HG03060 (cell line): ENCODE data around the gene CTBP2.
"Not testable (repeated sequence)": the region's sequence is repeated elsewhere in the genome, so short reads cannot be mapped to it uniquely, and the experiment has no call there.

Source experiments
- ATAC-seq: cut with Tn5 transposase; IDR thresholded peaks from one replicate; pipeline ENCODE4 v1.9.1; 2021; ENCODE audit warnings: low read depth, moderate number of reproducible peaks; ENCODE audit not compliant: unreplicated experiment

The CTBP2 gene

DNA sequence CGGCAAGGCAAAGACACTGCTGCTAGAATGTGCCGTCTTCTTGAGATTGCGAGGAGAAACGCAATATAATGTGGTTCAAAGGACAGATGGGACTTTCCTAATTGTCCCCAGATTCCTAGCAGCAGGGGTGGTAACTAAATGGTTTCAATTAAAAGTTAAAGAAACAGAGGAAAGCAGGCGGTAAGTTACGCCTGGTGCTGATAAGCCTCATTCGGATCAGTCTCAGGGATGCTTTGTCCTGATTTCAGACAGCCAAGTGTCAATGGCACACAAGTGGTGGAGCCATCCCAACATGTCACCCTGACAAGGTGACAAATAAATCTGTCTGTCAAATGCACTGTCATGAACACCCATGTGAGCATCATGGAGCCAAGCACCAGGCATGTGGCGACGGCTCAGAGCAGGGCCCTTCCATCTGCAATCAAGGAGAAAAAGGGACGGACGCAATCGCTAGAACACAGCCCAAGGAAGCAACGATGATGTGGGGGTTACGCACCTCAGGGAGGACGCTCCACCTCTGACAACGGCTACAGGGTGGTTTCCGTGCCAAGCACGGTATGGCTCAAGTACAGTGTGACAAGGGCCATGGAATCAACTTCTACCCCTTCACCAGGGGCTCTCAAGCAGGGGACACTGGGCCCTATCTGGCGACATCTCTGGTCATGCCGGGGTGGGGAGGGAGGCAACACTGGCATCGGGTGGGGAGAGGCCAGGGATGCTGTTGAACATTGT lies 66.2 kb downstream of the CTBP2 start:
- no peak for ATAC-seq

DNA sequence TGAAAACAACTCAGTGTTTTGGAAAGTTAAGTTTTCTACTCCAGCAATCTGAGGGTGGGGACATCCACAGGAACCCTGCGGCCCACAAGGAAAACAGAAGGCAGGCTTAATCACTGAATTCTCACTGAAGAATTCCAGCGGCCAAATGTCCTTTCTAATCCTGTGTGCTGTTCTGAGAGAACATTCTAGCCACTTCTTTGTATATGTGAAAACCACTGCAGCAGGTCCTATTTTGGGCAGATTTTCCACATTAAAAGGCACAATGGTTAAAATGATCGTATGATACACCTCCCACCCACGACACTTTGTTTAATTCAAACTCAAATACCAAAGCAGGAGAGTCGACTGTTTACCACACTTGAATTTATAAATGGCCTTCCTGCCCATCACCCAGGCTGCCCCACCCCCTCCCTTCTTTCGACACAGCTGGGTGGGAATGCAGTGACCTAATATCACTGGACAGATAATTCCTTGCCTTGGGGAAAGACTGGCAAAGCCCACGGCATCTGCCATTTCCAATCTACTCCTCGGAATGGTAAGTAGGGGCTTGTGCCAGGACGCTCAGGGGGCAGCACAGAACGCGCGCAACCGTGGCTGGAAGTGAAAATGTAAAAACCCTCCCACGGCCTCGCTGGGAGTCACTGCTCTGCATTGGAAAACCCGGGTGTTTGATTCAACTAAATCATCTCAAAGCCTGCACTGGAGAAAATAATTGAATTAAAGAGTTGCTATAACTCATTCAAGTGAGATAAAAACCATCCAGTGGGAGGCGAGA lies 67.0 kb downstream of the CTBP2 start:
- ATAC-seq = no peak

DNA sequence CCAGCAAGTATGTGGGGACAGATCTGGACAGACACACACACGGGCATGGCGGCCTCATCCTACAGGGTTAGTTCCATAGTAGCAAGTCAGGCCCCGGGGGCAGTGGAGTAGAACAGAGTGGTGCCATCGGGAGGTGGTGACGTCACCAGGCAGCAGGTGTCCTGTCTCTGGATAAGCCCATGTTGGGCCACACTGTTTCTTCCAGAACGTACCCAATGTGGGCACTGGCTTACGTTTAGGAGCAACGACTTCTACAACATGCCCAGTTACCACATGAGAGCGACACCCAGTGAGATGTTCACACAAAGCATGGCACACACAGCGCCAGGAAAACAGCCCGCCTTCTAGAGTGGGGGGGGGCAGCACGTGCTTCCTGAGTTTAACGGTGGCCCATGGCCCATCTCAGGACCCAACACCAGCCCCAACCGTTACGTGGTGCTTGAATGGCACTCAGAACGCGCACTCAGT lies 67.8 kb downstream of the CTBP2 start:
- no peak for ATAC-seq

DNA sequence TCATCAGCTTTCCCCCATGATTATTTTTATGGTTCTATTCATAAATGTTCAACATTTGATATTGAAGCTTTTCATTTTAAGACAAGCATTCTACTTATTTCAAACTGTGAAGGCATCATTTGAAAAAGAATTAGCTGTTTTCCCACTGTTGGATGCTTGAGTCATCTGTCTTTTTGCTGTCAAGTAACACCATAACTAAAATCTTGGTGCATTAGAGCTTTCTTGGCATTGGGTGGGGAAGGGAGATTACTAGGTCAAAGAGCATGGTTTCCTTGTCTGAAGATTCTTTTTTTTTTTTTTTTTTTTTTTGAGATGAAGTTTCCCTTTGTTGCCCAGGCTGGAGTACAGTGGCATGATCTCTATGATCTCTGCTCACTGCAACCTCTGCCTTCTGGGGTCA lies 68.5 kb downstream of the CTBP2 start:
- no peak for ATAC-seq

DNA sequence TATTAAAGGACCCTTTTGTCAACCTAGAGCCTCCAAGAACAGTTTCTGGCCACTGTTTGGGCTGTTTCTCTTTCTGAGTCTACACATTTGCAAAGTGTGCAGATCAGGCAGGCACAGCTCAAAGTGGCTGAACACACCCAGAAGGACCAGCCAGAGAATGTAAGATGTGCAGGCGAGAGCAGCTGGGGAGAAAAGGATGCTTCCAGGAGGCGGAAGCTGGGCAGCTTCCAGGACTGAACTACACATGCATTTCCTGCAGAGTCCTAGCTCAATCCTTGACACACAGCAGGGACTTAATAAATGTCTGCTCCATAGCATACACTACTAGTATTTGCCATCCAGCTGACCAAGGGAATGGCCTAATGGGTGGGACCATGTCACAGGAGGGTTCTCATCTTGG lies 70.9 kb downstream of the CTBP2 start:
- no peak for ATAC-seq

DNA sequence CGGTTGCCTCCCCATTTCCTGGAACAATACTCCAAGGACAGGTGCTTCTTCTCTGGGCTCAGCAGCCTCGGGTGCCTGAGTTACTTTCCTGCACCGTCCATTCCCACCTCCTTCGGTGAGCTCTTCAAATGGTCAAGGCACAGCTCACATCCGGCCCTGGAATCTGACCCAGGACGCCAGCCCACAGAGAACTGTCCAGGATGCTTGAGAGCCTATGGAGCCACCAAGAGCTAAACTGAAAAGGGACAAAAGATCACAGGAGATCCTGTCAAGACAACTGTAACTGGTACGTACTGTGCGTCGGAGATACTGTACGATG lies 72.5 kb downstream of the CTBP2 start:
- no peak for ATAC-seq

DNA sequence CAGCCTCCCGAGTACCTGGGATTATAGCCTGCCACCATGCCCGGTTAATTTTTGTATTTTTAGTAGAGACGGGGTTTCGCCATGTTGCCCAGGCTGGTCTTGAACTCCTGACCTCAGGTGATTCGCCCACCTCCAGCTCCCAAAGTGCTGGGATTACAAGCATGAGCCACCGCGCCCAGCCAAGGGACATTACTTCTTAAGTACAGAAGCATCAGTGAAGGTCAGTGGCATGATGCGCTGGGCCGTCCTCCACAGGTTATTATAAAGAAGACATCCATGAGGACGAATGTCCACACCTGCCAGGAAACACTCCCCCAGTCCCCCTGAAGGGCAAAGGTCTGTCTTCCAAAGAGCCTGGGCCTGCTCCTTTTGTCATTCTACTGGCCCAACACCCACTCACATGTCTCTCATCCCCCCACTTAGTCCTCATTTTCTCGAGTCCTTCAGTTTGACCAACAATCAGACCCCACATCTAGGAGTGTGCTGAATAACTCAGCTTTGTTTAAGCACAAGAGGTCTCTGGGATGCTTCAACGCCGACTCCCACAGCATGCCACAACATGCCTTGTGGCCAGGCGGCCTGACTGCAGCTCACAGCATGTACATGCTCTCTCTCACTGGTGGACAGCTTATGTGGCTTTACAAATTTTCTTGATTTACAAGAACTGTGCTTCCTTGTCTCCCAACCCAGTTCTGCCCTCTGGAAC lies 73.0 kb downstream of the CTBP2 start:
- no peak for ATAC-seq

DNA sequence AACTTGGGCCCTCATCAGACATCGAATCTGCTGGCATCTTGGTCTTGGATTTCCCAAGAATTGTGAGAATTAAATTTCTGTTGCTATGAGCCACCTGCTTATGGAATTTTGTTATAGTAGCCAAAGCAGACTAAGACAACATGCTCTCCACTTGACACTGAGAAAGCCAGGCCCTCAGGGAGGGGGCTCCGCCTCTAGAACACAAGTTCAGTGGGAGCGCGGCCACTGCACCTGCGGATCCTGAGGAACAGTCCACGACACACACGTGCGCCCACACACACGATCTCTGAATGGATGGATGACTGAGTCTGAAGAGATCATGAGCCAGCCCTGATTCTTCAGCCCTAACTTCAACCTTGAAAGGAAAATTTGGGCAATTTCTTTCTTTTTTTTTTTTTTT lies 73.7 kb downstream of the CTBP2 start:
- no peak for ATAC-seq

DNA sequence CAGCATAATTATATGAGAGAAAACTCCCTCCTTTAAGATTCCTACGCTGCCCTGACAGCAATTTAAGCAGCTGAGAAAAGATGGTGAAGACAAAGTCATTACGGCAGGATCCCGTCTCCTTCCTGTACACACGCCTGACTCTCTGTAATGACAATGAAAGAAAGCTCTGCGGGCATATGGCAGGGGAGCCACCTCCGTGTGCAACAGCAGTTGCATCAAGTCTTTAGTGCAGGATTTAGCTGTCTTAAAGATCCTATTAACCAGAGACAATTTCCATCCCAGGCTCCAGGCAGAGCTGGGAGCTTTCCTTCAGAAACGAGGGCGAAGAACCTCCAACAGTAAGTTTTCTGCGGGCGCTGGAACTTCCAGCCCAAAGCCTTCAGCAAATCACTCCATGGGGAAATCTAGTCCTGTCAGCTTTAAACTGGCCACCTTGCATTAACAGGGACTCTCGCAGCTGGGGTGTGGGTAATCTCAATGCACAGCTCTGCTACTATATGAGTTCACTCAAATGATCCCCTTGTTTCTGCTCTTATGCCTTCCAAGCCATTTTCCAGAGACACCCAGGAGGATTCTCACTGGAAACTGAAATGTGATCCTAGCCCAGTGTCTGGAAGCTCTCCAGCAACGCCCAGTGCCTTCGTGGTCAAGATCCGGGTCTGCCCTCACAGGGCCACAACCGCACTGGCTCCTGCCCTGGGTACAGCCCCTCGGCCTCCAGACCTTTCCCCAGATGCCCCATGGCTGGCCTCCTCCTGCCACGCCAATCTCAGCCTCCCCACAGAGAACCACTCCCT lies 74.9 kb downstream of the CTBP2 start:
- ATAC-seq = no peak

DNA sequence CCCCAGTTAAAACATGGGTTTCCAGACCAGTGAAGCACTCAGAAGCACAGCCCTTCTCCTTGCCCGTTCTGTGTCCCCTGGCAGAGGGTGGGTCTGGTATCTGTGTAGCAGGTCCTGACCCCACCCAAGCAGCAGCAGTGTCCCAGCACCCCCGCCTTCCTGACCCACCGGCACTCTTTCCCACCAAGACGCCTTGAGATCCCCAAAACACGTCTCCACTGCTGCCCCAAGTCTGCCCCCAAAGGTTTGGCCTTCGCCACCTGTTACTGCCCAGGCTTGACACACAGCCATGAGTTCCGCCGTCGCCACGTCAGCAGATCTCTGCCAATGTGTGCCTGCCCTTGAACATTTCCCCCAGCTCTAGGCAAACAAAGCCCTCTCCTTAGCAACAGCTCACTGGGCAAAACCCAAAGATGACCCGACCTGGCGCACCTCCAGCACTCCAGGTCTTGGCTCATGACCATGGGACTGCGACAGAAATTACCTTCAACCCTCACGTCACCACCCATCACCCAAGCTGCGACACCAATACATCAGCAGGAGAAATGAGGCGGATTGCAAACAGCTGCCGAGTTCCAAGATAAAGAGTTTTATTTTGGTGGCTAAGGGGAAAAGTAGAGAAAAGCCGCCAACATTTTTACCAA lies 75.6 kb downstream of the CTBP2 start:
- no peak for ATAC-seq

DNA sequence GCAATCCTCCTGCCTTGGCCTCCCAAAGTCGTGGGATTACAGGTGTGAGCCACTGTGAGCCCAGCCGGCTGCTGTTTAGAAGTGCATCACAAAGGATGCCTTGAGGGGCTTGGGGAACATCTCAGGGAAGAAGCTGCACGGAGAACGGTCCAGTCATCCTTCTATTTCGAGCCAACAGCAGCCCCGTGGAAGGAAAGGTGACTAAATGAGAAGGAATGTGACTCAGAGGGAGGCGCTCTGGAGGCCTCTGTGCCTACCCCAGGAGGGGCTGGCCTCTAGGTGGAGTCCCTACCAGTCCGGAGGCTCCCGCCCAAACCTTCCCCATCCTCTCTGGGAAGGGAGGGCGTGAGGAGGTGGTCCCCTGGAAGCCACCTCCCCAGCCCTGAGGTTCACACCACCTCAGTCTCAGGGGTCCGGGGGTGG lies 76.2 kb downstream of the CTBP2 start:
- ATAC-seq = no peak

DNA sequence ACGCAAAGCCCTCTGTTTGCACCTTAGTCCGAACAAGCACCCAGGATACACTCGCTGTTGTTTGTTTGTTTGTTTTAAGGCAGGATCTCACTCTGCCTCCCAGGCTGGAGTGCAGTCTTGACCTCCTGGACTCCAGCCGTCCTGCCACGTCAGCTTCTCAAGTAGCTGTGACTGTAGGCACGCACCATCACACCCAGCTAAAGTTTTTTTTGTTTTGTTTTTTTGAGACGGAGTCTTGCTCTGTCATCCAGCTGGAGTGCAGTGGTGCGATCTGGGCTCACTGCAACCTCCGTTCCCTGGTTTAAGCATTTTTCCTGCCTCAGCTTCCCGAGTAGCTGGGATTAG lies 76.8 kb downstream of the CTBP2 start:
- ATAC-seq = no peak

DNA sequence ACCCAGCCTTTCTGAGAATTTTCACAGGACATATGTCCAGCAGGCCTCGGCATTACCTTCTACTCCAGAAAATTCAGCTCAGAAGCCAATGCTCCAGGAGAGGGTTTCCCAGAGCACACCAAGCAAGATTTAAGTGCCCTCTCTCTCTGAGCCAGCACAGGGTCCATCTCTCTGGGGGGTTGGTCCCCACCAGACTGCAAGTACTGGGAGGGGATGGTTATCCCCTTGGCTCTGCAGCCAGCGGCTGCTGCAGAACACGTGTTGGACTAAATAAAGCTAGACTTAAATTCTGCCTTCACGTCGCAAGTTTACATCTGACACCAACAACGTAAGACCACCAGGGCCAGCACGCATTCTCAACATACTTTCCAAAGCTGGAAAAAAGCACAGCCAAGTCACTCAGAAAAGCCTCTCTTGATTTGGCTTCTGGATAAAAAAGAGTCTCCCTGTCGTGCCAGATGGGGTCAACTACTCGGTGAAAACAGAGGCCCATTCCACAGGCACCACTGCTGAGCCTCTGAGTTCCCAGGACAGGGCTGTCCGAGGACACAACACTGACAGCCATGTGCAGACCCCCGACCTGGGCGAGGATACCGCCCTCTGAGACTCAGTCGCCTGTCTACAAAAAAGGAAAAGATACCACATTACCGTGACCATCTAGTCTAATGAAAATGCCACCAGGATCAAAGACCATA lies 77.3 kb downstream of the CTBP2 start:
- no peak for ATAC-seq

DNA sequence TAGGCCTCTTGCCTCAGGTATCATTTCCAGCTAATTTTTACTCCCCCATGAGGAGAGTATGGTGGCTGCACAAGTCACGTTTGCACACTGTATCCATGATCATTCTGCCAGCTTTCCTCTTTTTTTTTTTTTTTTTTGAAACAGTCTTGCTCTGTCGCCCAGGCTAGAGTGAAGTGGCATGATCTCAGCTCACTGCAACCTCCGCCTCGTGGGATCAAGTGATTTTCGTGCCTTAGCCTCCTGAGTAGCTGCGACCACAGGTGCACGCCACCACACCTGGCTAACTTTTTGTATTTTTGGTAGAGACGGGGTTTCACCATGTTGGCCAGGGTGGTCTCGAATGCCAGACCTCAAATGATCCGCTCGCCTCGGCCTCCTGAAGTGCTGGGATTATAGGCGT lies 77.9 kb downstream of the CTBP2 start:
- not testable (repeated sequence) for ATAC-seq

DNA sequence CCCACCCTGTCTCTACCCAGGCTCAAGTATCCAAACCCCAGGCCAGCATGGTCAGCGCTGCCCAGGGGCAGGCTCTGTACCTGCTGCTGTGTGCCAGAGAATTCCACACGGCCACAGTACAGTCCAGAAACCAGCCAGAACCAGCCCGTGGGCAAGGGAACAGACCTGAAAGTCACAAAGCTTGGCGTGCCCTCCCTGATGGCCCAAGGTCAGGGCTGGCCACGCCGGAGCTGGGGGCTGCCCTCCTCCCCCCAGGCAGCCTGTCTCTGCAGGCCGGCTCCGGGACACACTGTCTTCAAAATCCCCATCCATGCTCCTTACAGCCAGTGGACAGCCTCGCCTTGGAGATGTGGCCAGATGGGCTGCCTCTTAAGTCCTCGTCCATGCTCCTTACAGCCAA lies 78.4 kb downstream of the CTBP2 start:
- ATAC-seq = no peak

DNA sequence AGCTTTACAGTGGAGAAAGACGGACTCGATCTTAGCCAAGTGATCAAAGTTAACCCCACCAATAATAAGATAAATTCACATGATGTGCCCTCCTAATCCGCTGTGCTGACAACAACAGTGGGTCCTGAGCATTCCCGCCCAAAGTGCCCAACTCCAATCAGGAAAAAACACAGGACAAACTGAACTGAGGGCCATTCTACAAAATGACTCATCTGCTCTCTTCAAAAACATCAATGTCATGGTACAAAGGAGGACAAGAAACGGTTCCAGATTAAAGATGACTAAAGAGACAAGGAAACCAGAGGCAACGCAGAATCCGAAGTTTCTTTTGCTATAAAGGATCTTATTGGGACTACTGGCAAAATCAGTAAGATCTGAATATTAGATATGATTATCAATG lies 79.4 kb downstream of the CTBP2 start:
- no peak for ATAC-seq

DNA sequence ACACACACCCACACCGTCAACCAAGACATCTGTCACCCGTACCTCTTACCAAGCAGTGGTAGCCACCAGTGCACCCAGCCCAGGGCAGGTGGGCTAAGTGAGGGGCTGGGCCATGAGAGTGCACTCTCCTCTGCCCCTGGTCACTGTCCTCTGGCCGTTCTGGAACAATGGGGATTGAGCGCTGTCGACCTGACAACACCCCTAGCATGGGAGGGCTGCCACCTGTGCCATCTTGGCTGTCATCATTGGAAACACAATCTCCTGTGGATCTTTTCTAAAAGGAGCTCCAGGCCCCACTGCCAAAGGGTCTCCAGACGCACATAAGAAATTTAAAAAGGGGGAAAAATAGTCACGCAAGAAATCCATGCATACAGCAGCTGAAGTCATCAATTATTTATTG lies 80.1 kb downstream of the CTBP2 start:
- ATAC-seq = no peak

DNA sequence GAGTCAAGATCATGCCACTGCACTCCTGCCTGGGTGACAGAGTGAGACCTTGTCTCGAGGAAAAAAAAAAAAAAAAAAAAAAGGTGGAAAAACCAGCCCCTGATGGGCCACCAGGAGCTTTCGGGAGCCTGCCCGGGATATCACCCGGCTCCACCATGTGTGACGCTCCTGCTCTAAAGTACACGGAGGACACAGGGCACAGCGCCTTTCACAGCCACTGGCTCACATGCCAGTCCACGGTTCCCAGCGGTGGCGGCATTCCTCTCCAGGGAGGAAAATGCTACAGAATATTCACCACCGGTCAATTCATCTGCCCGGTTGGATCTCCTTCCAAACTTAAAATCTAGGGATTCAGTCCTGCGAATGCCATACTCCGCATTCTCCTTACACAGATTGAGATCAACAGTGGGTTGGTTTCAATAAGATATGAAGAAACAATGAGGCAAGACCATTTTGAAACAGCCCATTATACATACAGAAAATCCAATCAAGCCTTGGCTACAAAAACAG lies 81.2 kb downstream of the CTBP2 start:
- no peak for ATAC-seq

DNA sequence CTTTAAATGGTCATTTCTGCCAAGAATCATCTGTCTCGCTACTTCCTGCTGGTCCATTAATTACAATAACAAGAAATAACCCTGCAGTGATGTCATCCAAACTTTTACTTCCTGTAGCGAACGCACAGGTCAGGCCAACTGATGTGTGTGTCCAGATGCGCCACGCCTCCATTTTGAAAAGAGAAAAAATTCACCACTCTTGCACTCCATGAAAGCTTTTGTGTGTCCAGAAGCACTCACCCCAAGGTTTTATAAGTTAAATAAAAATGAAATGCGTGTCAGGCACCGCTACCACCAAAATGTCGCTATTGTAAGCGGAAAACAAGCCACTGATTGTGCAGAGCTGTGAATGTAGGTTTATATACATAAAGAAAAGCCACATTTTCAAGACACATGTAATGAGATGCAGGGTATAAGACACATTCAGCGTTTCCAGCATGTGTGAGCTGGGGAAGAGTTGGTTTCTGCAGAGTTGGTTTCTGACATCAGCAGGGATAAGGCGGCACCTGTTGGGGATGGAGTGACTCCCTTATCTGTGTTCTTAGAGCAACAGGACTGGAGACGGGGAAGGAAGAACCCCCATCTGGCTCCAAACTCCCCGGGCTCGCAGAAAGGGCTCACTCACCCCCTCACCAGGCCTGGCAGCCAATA lies 83.3 kb downstream of the CTBP2 start:
- no peak for ATAC-seq
